NT2/D1 (cell line): Measurements from ENCODE around the gene ACO2.

Experiments
- SUZ12 ChIP-seq: IDR thresholded peaks from 2 replicates; pipeline ENCODE4 v1.6.1; 2011; ENCODE audit not compliant: insufficient read length, insufficient read depth; ENCODE audit errors: extremely low read depth
- YY1 ChIP-seq: IDR thresholded peaks from 2 replicates; pipeline ENCODE4 v1.6.1; 2011; ENCODE audit not compliant: insufficient read length, insufficient read depth
- ZNF274 ChIP-seq: IDR thresholded peaks from 2 replicates; pipeline ENCODE4 v1.6.1; 2011; ENCODE audit warnings: mild to moderate bottlenecking, low read depth, low read length

DNA sequence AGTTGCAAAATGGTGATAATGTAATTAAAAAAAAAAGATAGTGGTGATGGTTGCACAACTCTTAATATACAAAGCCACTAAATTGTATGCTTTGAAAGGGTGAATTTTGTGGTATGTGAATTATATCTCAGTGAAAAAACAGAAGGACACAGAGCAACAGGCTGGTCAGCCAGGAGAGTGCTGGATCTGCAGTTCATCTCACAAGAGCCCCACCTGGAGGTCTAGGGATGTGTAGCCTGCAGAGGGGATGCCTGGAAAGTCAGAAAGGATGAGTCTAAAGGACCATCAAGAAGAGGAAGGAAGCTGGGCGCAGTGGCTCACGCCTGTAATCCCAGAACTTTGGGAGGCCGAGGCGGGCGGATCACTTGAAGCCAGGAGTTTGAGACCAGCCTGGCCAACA, 66.3 kb downstream of the ACO2 start:
- TF ChIP-seq YY1 (no peak), SUZ12 (no peak), ZNF274 (no peak)
